Upper lobe of right lung (tissue), 1 donor: ENCODE results near the gene SLC9A8. TPM values are rescaled to one million over a fixed set of nuclear protein-coding genes. Genes with fewer than 3 reads are reported as not detected.

Source experiments
- ATAC-seq: fragments of 200-7000 bp; cut with Tn5 transposase; one replicate; pipeline ENCODE4 v1.9.1; 2020; ENCODE audit warnings: mild to moderate bottlenecking, moderate library complexity
- DNase-seq: peaks from one replicate; pipeline ENCODE4 v3.0.0-alpha.2; 2020
- H3K27ac ChIP-seq: fragments of 200-600 bp; one replicate; pipeline ENCODE4 v1.8.0; 2022
- H3K27me3 ChIP-seq: fragments of 200-600 bp; one replicate; pipeline ENCODE4 v1.8.0; 2022; ENCODE audit warnings: mild to moderate bottlenecking
- H3K36me3 ChIP-seq: fragments of 200-600 bp; one replicate; pipeline ENCODE4 v1.8.0; 2022
- H3K4me1 ChIP-seq: fragments of 200-600 bp; one replicate; pipeline ENCODE4 v1.8.0; 2022
- H3K4me3 ChIP-seq: fragments of 200-600 bp; one replicate; pipeline ENCODE4 v1.8.0; 2022; ENCODE audit warnings: mild to moderate bottlenecking
- H3K9me3 ChIP-seq: fragments of 200-600 bp; one replicate; pipeline ENCODE4 v1.8.0; 2022
- CTCF ChIP-seq: fragments of 200-600 bp; IDR thresholded peaks from one replicate; pipeline ENCODE4 v1.8.0; 2022; ENCODE audit warnings: antibody characterized with exemption
- intact Hi-C: fragments of 100-400 bp; cut with DNase I; formaldehyde crosslinking; loops from one replicate; pipeline ENCODE4 v1.11.0; 2022
- total RNA-seq: library from RNA; stranded (reverse); fragmentation: NEBNext Ultra II Directional; extraction: Animal tissue kit (Norgen Biotek cat#: 25700); gene quantifications from one replicate; pipeline ENCODE4 v1.2.1, GENCODE V29; 2021
- donor health status: DM: no; HTN: yes; CAD: no; lungs with severe emphysema.

The SLC9A8 gene
- total RNA-seq, 1 donor from 2014 or later, result 15.0 TPM

GRCh38 chr20:49843770-49844380, 31.2 kb downstream of the SLC9A8 start:
- no peak for ATAC-seq

GRCh38 chr20:49845060-49845459, 32.4 kb downstream of the SLC9A8 start:
- no peak for DNase-seq
- intact Hi-C loops, result loop anchor here (5.0 kb wide), 1 partner anchor 233 kb away; no protein-coding TSS in a partner anchor
- ATAC-seq, result no peak
- peaks cover 21% of the 10 kb centered on the region for H3K36me3 ChIP-seq
- H3K27ac ChIP-seq, result no peak overlapping the region
- no peak overlapping the region for H3K4me3 ChIP-seq
- TF ChIP-seq CTCF, result no peak
- H3K4me1 ChIP-seq, result no peaks in the 10 kb centered on the region
- H3K27me3 ChIP-seq, result no peaks in the 10 kb centered on the region
- H3K9me3 ChIP-seq, result no peaks in the 10 kb centered on the region

More at GRCh38 chr20:49843770-49844380, 31.2 kb downstream of the SLC9A8 start:
- Histone ChIP-seq H3K4me3 (no peak overlapping the region), H3K27ac (no peak overlapping the region), H3K9me3 (no peaks in the 10 kb centered on the region), H3K36me3 (peaks cover 11% of the 10 kb centered on the region), H3K4me1 (no peaks in the 10 kb centered on the region), H3K27me3 (no peaks in the 10 kb centered on the region)
- DNase-seq, result no peak
- no peak for TF ChIP-seq CTCF
- intact Hi-C loops, result no loop called here

- Histone ChIP-seq H3K27me3 (no peaks in the 10 kb centered on the region), H3K4me1 (peaks cover 11% of the 10 kb centered on the region), H3K27ac (no peak overlapping the region), H3K36me3 (peaks cover 24% of the 10 kb centered on the region), H3K9me3 (no peaks in the 10 kb centered on the region), H3K4me3 (no peak overlapping the region)
- intact Hi-C loops, result loop anchor here (5.0 kb wide), 1 partner anchor 234 kb away; no protein-coding TSS in a partner anchor
- peak; percentile 88 for ATAC-seq
- TF ChIP-seq CTCF, result peak; percentile 66
- DNase-seq, result no peak
These were observed 33.7 kb downstream of the SLC9A8 start for GRCh38 chr20:49846206-49846807.

GRCh38 chr20:49850463-49851230, 38.0 kb downstream of the SLC9A8 start:
- Histone ChIP-seq H3K9me3 (no peaks in the 10 kb centered on the region), H3K4me1 (peaks cover 13% of the 10 kb centered on the region), H3K4me3 (no peak overlapping the region), H3K27ac (peak overlapping the region; percentile 38), H3K36me3 (peaks cover 43% of the 10 kb centered on the region), H3K27me3 (no peaks in the 10 kb centered on the region)
- DNase-seq (no peak), ATAC-seq (no peak)
- intact Hi-C loops, result no loop called here
- no peak for TF ChIP-seq CTCF

GRCh38 chr20:49851231-49851705, 38.6 kb downstream of the SLC9A8 start:
- TF ChIP-seq CTCF, result no peak
- peaks cover 13% of the 10 kb centered on the region for H3K4me1 ChIP-seq
- H3K36me3 ChIP-seq, result peaks cover 49% of the 10 kb centered on the region
- H3K27ac ChIP-seq, result peak overlapping the region; percentile 38
- H3K27me3 ChIP-seq, result no peaks in the 10 kb centered on the region
- H3K4me3 ChIP-seq, result no peak overlapping the region
- DNase-seq (no peak), ATAC-seq (peak; percentile 77)
- intact Hi-C loops, result no loop called here
- H3K9me3 ChIP-seq, result no peaks in the 10 kb centered on the region
